GDM1 (cell line): ENCODE data around the gene TMEM169.
"Not testable (repeated sequence)": the region's sequence is repeated elsewhere in the genome, so short reads cannot be mapped to it uniquely, and the experiment has no call there.

Experiments used
- DNase-seq: peaks from one replicate; lab custom pipeline; 2025; lab: John Stamatoyannopoulos, UW

Gene TMEM169

DNA sequence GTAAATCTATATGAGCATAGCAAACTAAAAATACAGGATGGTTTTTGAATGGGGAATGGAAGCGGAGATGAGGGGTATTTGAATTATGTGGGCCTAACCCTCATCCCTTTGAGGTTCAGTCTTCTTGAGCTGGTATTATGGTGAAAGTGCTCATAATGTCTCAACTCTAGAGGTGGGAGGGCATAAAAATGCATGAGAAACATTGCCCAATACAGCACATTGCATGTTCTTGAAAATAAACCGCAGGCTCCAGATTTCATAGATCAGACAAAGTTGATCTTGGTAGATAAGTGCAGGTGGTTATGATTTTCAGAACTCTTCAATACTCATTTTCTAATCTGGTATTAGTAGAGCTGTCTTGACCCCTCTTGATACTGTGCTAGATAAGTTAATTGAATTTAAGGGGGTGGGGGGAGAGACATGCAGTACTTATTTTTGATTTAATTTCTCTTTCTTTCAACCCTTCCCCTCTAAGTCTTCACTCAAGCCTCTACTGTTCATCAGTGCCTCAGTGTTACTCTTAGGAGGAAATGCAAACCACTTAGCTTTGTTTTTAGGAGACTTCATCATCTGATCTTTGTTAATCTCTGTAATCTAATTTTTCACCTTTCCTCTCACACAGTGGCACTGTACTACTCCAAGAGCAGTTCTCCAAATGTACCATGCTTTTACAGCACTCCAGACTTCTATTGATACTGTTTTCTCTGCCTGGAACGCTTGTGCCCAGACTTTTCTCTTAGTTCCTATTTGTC is 49.6 kb downstream of the TMEM169 start:
- no peak for DNase-seq

- no peak for DNase-seq
Measured at GRCh38 chr2:216132585-216132984, 50.9 kb downstream of the TMEM169 start.

GRCh38 chr2:216133397-216133796 is 51.7 kb downstream of the TMEM169 start:
- DNase-seq, result no peak

DNA sequence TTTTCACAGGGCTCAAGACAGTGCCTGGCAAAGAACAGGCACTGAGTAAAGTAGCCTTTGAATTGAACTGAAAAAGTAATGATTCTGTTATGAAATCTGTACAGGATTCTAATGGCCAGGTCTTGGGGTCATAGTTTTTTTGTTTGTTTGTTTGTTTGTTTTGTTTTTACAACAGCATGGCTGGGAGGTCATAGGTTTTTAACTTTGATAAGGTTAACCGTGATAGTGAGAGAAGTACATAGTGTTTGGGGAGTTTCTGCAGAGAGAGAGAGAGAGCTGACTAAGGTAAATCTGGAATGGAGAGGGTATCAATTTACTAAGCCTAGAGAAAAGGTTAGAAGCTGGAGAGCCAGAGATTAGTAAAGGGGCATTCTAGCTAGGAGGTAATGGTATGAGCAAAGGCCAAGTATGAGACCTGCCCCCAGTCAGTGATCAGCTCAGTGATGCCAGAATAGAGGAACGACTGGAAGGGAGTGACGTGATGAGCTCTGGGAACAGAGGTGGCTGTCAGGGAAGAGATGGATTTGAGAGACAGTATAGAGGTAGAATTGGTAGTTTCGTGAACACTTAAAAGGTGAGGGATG is 53.3 kb downstream of the TMEM169 start:
- no peak for DNase-seq

DNA sequence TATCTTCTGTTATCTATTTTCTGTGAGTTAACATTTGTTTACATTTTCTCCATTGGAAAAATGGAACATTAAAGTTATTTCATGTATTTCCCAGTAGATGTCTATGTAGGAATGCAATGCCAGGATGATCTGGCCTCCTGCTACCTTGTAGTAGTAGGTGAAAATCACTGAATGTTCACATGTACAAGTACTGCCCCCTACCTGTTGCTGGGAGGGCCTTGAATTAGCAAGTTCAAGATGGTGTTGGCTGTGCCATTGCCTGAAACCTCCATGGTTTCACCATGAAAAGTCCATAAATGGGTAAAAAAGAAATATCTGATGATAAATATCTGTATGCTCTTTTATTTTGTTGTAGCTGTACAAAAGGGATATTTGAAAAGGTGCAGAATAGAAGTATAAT is 58.2 kb downstream of the TMEM169 start:
- no peak for DNase-seq

DNA sequence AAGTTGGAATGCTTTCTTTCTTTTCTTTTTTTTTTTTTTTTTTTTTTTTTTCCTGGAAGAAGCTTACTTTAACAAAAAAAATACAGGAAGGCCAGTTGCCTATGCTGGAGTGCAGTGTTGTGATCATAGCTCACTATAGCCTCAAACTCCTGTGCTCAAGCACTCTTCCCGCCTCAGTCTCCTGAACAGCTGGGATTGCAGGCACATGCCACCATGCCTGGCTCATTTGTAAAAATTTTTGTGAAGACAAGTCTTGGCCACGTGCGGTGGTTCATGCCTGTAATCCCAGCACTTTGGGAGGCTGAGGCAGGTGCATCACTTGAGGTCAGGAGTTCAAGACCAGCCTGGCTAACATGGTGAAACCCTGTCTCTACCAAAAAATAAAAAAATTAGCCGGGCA is 59.8 kb downstream of the TMEM169 start:
- not testable (repeated sequence) for DNase-seq

DNA sequence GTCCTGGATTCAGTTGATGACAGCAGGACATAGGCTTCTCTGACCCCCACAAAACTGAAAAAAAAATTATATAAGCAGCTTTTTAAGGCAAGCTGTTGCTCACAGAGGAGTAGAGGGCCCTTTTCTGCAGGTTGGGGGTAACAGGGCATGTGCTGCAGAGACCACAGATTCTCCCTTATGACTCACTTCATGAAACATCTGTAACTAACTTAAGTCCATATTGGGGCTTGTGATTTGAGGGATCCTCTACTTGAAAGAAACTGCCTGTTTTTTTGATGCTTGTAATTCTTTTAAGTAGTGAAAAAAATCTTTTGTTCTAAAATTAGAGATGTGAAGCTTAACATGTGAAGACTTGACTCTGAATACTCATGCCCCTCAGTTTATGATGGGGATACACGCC is 60.8 kb downstream of the TMEM169 start:
- no peak for DNase-seq

- DNase-seq, result no peak
Measured at GRCh38 chr2:216144372-216144771, 62.7 kb downstream of the TMEM169 start.

DNA sequence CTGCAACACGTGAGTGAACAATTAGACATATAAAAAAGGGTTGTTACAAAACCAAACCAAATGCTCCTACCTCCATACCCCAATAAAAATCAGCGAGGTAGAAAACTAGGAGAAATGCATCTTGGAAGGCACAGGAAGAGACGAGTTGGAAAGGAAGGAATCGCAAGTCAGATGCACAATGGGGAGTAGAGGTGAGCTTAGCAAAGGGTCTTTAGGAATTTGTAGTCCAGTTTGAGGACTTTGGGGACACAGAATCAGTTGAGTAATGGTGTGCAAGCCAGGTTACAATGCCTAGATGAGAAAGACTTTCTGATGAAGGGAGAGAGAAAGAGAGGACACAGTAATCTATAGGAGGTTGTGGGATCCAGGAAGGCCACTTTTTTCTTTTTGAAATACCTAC is 63.1 kb downstream of the TMEM169 start:
- no peak for DNase-seq

DNA sequence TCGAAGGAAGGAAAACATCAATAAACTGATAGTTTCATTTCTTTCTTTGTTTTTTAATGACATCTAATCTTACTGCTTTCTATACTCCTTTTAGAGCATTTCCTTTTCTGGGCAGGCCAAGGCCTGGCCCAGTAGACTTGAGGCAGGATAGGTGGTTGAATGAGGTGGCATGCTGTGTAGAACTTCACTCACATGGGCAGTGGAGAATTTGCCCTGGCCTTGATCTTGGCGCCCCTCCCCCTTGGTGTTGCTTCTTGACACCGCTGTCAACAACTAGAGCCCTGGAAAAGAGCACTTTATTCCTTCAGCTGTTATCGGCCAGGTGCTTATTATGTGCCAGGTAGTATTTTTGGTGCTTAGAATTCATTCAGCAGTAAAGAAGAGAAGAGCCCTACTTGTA is 64.9 kb downstream of the TMEM169 start:
- DNase-seq, result no peak

- DNase-seq, result no peak
Measured at GRCh38 chr2:216147172-216148131, 65.7 kb downstream of the TMEM169 start.

DNA sequence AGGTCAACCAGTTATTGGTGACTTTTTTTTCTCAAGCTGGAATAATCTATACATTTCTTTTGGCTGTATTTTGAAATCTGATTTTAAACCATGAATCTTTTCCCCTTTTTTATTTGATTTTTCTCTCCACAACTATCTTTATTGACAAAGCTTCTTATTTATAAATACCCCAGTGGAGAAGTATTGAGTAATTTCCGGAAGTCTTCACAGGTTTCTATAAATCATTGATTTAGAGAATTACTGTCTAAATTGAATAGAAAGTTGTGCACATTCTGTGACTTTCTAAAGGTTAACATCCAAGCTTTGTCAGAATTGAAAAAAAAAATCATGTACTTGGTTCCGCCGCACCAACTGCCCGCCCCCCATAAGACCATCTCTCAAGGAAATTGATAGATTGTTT is 67.3 kb downstream of the TMEM169 start:
- no peak for DNase-seq

DNA sequence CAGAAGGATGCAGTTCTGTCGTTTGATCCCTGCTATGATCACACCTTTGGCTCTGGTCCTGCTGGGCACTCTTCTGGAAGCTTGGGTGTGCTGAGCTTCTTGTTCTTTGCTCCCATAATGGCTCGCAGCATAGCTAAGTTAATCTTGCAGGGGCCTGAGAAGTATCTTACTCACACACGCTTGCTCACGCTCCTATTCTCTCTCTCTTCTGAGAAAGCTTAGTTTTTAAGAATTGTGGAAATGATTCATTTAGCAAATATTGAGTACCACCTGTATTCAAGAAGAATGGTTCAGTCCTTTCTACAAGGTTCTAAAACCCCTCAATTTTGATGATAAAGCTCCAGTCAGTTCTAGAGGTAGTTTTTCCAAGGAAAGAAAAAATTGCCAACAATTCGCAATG is 68.0 kb downstream of the TMEM169 start:
- no peak for DNase-seq

DNA sequence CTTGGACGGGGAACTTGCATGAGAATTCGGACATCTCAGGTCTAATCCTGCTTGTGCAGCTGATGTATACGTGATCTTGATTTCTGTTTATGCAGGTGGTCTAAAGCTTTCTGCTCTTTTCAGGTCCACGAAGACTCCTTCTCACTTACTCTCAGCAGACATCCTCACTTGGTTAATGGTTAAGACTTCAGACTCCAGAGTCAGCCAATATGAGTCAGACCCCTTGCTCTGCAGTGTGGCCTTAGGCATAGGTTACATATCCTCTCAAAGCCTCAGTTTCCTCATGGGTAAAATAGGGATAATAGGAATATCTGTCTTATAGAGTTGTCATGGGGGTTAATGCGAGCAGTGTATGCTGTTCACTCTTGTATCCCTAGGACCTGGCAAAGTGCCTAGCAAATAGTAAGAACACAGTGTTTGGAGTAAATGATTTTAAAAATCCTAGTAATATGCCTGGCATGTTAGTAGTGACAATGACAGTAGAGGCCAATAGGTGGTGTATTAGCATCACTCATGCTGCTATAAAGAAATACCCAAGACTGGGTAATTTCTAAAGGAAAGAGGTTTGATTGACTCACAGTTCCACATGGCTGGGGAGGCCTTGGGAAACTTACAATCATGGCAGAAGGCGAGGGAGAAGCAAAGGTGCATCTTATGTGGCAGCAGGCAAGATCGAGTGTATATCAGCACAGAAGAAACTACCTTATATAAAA is 69.8 kb downstream of the TMEM169 start:
- DNase-seq, result no peak
